HEK293T (cell line): ENCODE results near the gene APC2.

Source experiments
- ARNT ChIP-seq: fragments of 450-650 bp; IDR thresholded peaks from 2 replicates; pipeline ENCODE4 v1.6.1; 2017; ENCODE audit warnings: mild to moderate bottlenecking
- BHLHE40 ChIP-seq: fragments of 450-650 bp; IDR thresholded peaks from 2 replicates; pipeline ENCODE4 v1.6.1; 2016; ENCODE audit warnings: mild to moderate bottlenecking, moderate library complexity, borderline replicate concordance
- HDGF ChIP-seq: fragments of 450-650 bp; IDR thresholded peaks from 2 replicates; pipeline ENCODE4 v1.6.1; 2017; ENCODE audit warnings: antibody characterized with exemption, borderline replicate concordance

DNA sequence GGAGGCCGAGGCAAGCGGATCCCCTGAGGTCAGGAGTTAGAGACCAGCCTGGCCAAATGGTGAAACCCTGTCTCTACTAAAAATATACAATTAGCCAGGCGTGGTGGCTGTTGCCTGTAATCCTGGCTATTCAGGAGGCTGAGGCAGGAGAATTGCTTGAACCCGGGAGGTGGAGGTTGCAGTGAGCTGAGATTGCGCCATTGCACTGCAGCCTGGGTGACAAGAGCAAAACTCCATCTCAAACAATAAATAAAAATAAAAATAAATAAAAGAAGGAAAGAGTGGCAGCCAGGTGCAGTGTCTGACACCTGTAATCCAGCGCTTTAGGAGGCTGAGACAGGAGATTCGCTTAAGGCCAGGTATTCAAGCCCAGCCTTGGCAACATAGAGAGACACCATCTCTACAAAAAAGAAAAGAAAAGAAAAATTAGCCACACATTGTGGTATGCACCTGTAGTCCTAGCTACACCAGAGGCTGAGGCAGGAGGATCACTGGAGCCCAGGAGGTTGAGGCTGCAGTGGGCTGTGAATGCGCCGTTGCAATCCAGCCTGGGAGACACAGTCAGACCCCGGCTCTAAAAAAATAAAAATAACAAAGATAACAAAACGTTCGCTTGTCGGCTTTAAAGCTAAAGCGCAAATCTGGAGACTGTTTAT lies 52.6 kb downstream of the APC2 start:
- no peak for TF ChIP-seq BHLHE40
- TF ChIP-seq ARNT: no peak
- TF ChIP-seq HDGF: no peak
